Tibial nerve (tissue), 4 donors: ENCODE results near the gene KREMEN2. TPM values are rescaled to one million over a fixed set of nuclear protein-coding genes. Genes with fewer than 3 reads are reported as not detected.

Source experiments
- DNase-seq, 2 donors: peaks; one replicate each; pipeline ENCODE4 v3.0.0-alpha.2; 2019; ENCODE audit warnings: low spot score in 2 of 2
- H3K27ac ChIP-seq, 4 donors: fragments of 200-600 bp; sonication (generic) in 3 of 4; one replicate each; pipeline ENCODE4 v1.5.1; 2017 to 2019; ENCODE audit warnings: mild to moderate bottlenecking in 1 of 4
- H3K27me3 ChIP-seq, 2 donors: fragments of 200-600 bp; sonication (generic) in 1 of 2; one replicate each; pipeline versions ENCODE4 v1.5.1 to v1.6.0; 2017 to 2019
- H3K36me3 ChIP-seq, 3 donors: fragments of 200-600 bp; sonication (generic); one replicate each; pipeline ENCODE4 v1.5.1; 2018 to 2019
- H3K4me1 ChIP-seq, 4 donors: fragments of 200-600 bp; sonication (generic) in 3 of 4; one replicate each; pipeline ENCODE4 v1.5.1; 2017 to 2019
- H3K4me3 ChIP-seq, 4 donors: fragments of 200-600 bp; sonication (generic) in 3 of 4; one replicate each; pipeline ENCODE4 v1.5.1; 2017 to 2019; ENCODE audit warnings: mild to moderate bottlenecking in 1 of 4, moderate library complexity in 1 of 4
- H3K9me3 ChIP-seq, 4 donors: fragments of 200-600 bp; sonication (generic) in 3 of 4; one replicate each; pipeline ENCODE4 v1.5.1; 2017 to 2019
- CTCF ChIP-seq, 5 experiments: fragments of 200-600 bp in 3 of 5; fragments of 450-650 bp in 2 of 5; sonication (generic) in 3 of 5; IDR thresholded peaks; one replicate each; pipeline ENCODE4 v1.5.1; 2016 to 2019; ENCODE audit warnings: antibody characterized with exemption in 5 of 5, mild to moderate bottlenecking in 3 of 5, moderate library complexity in 2 of 5
- EP300 ChIP-seq, 2 donors: sonication (generic); formaldehyde crosslinking; IDR thresholded peaks; one replicate each; pipeline ENCODE4 v1.6.1; 2017; ENCODE audit warnings: antibody characterized with exemption in 2 of 2, mild to moderate bottlenecking in 1 of 2
- POLR2A ChIP-seq, 2 donors: fragments of 450-650 bp; IDR thresholded peaks; one replicate each; pipeline ENCODE4 v1.6.1; 2017; ENCODE audit warnings: antibody characterized with exemption in 2 of 2, mild to moderate bottlenecking in 2 of 2, moderate library complexity in 2 of 2
- WGBS, 2 donors: methylation state at CpG; one replicate each; pipeline ENCODE4 v1.1.5; 2018; 5-methylcytosine and 5-hydroxymethylcytosine counted together
- total RNA-seq, 4 donors: library from RNA; depleted of rRNA; stranded (reverse); fragments of >200 nt; gene quantifications; one replicate each; pipeline ENCODE4 v1.1.0, GENCODE V29; 2016

Gene KREMEN2
- total RNA-seq, 4 donors from 2014 or later, result not detected

- peaks cover 2 to 72% of the 10 kb centered on the region in 2 donors for H3K27me3 ChIP-seq
- 57 to 61% methylated on average over 23 to 26 of the region's 39 CpGs for WGBS, 2 donors
Measured at GRCh38 chr16:2966043-2966807, 2.1 kb downstream of the KREMEN2 start.

GRCh38 chr16:2966808-2967191 is 2.7 kb downstream of the KREMEN2 start:
- Histone ChIP-seq H3K27ac (no peak overlapping the region), H3K36me3 (peaks cover 0 to 4% (median 0%) of the 10 kb centered on the region in 3 donors), H3K4me3 (peak overlapping the region in 1 of 4 donors; percentile 31), H3K9me3 (no peaks in the 10 kb centered on the region), H3K4me1 (peaks cover 0 to 89% (median 39%) of the 10 kb centered on the region in 4 donors), H3K27me3 (peaks cover 2 to 66% of the 10 kb centered on the region in 2 donors)
- 7 to 9% methylated on average over 3 to 33 of the region's 46 CpGs for WGBS, 2 donors
- TF ChIP-seq EP300 (IDR thresholded peaks at IDR 0.05), result no peak
- no peak for TF ChIP-seq POLR2A (IDR thresholded peaks at IDR 0.05)
- no peak for TF ChIP-seq CTCF (IDR thresholded peaks at IDR 0.05)
- DNase-seq, result no peak

More at GRCh38 chr16:2966043-2966807, 2.1 kb downstream of the KREMEN2 start:
- Histone ChIP-seq H3K36me3 (no peaks in the 10 kb centered on the region), H3K9me3 (no peaks in the 10 kb centered on the region), H3K4me3 (peak overlapping the region in 1 of 4 donors; percentile 31), H3K4me1 (peaks cover 0 to 88% (median 39%) of the 10 kb centered on the region in 4 donors), H3K27ac (no peak overlapping the region)
- DNase-seq, result no peak
- TF ChIP-seq POLR2A (IDR thresholded peaks at IDR 0.05), result no peak
- no peak for TF ChIP-seq EP300 (IDR thresholded peaks at IDR 0.05)
- no peak for TF ChIP-seq CTCF (IDR thresholded peaks at IDR 0.05)

- Histone ChIP-seq H3K4me1 (peaks cover 0 to 86% (median 39%) of the 10 kb centered on the region in 4 donors), H3K27me3 (peaks cover 2 to 62% of the 10 kb centered on the region in 2 donors), H3K4me3 (peak overlapping the region in 1 of 4 donors; percentile 31), H3K9me3 (no peaks in the 10 kb centered on the region), H3K27ac (no peak overlapping the region), H3K36me3 (peaks cover 0 to 8% (median 0%) of the 10 kb centered on the region in 3 donors)
- DNase-seq, result no peak
- 20% methylated on average over 2 to 12 of the region's 51 CpGs for WGBS, 2 donors
- TF ChIP-seq POLR2A (IDR thresholded peaks at IDR 0.05), result no peak
- no peak for TF ChIP-seq EP300 (IDR thresholded peaks at IDR 0.05)
- no peak for TF ChIP-seq CTCF (IDR thresholded peaks at IDR 0.05)
Measured at GRCh38 chr16:2967211-2967631, 3.1 kb downstream of the KREMEN2 start.

GRCh38 chr16:2967721-2968161 is 3.7 kb downstream of the KREMEN2 start:
- H3K4me1 ChIP-seq, result peaks cover 0 to 80% (median 38%) of the 10 kb centered on the region in 4 donors
- WGBS, 2 donors, result 49 to 58% methylated on average over 25 to 33 of the region's 33 CpGs

More at GRCh38 chr16:2967721-2968161, 3.7 kb downstream of the KREMEN2 start:
- no peak overlapping the region for H3K4me3 ChIP-seq
- TF ChIP-seq EP300 (IDR thresholded peaks at IDR 0.05) (no peak), POLR2A (IDR thresholded peaks at IDR 0.05) (no peak), CTCF (IDR thresholded peaks at IDR 0.05) (no peak)
- no peaks in the 10 kb centered on the region for H3K9me3 ChIP-seq
- no peak overlapping the region for H3K27ac ChIP-seq
- no peak for DNase-seq
- peaks cover 0 to 14% (median 0%) of the 10 kb centered on the region in 3 donors for H3K36me3 ChIP-seq
- peaks cover 2 to 57% of the 10 kb centered on the region in 2 donors for H3K27me3 ChIP-seq
